Measurements from ENCODE around the gene LAMA5.

- no peak for TF ChIP-seq MXI1 (IDR thresholded peaks at IDR 0.05; ENCODE audit: low read depth, low read length)
- TF ChIP-seq NFIC (IDR thresholded peaks at IDR 0.05; ENCODE audit: borderline replicate concordance) = no peak
- no peak for TF ChIP-seq USF1 (IDR thresholded peaks at IDR 0.05; ENCODE audit: borderline replicate concordance, low read depth)
- no peak for TF ChIP-seq POLR2AphosphoS5 (IDR thresholded peaks at IDR 0.05; ENCODE audit: low read depth, low read length)
- 0 out of 2 replicates have a peak, but pooled peaks have one; percentile 10 for TF ChIP-seq CTCF (IDR thresholded peaks at IDR 0.05)
- TF ChIP-seq USF2 (IDR thresholded peaks at IDR 0.05; ENCODE audit: borderline replicate concordance, low read depth, low read length) = no peak
- no peak for TF ChIP-seq TEAD4 (IDR thresholded peaks at IDR 0.05; ENCODE audit: borderline replicate concordance, insufficient read depth)
- no peak for TF ChIP-seq CHD2 (IDR thresholded peaks at IDR 0.05; ENCODE audit: low read length, partially characterized antibody)
- no peak for TF ChIP-seq GABPA (IDR thresholded peaks at IDR 0.05; ENCODE audit: low read depth)
- no peak; the same call in 1 of the 2 replicates for TF ChIP-seq SMC3 (IDR thresholded peaks at IDR 0.05; ENCODE audit: low read depth, low read length)
- TF ChIP-seq RAD21 (IDR thresholded peaks at IDR 0.05; ENCODE audit: low read length) = peak; percentile 20; the same call in 1 of the 2 replicates
- TF ChIP-seq YY1 (IDR thresholded peaks at IDR 0.05; ENCODE audit: low read depth) = no peak
These were observed 9.3 kb upstream of the LAMA5 start for GRCh38 chr20:62376112-62377063.
